BLaER1 (cell line): ENCODE measurements around the gene DEPDC5.

Source experiments
- H3K27ac ChIP-seq: shearing (Covaris generic); formaldehyde crosslinking; 2 replicates; pipeline ENCODE4 v1.8.1; 2022
- H3K27me3 ChIP-seq: shearing (Covaris generic); formaldehyde crosslinking; 2 replicates; pipeline ENCODE4 v1.8.1; 2022
- H3K36me3 ChIP-seq: shearing (Covaris generic); formaldehyde crosslinking; 2 replicates; pipeline ENCODE4 v1.8.1; 2022
- H3K4me1 ChIP-seq: shearing (Covaris generic); formaldehyde crosslinking; 2 replicates; pipeline ENCODE4 v1.8.1; 2022
- H3K4me2 ChIP-seq: shearing (Covaris generic); formaldehyde crosslinking; 2 replicates; pipeline ENCODE4 v1.8.1; 2022
- H3K4me3 ChIP-seq: shearing (Covaris generic); formaldehyde crosslinking; 2 replicates; pipeline ENCODE4 v1.8.1; 2022
- H3K9ac ChIP-seq: shearing (Covaris generic); formaldehyde crosslinking; 2 replicates; pipeline ENCODE4 v1.8.1; 2022
- H3K9me3 ChIP-seq: shearing (Covaris generic); formaldehyde crosslinking; 2 replicates; pipeline ENCODE4 v1.8.1; 2022
- H4K20me1 ChIP-seq: shearing (Covaris generic); formaldehyde crosslinking; 2 replicates; pipeline ENCODE4 v1.8.1; 2022
- Cebpa-rat ChIP-seq: shearing (Covaris generic); IDR thresholded peaks from 2 replicates; pipeline ENCODE4 v1.8.1; 2022

The DEPDC5 gene

GRCh38 chr22:31951194-31952093, 197.6 kb downstream of the DEPDC5 start:
- Histone ChIP-seq H3K36me3 (peaks cover 92% of the 10 kb centered on the region), H3K9ac (no peak overlapping the region), H3K4me1 (peaks cover 58% of the 10 kb centered on the region), H3K27me3 (no peaks in the 10 kb centered on the region), H3K9me3 (no peaks in the 10 kb centered on the region), H3K4me2 (peak overlapping the region; percentile 6; the same call in 1 of the 2 replicates), H4K20me1 (peaks cover 100% of the 10 kb centered on the region), H3K27ac (peak overlapping the region; percentile 8; the same call in 1 of the 2 replicates), H3K4me3 (no peak overlapping the region)
- no peak for TF ChIP-seq Cebpa-rat

DNA sequence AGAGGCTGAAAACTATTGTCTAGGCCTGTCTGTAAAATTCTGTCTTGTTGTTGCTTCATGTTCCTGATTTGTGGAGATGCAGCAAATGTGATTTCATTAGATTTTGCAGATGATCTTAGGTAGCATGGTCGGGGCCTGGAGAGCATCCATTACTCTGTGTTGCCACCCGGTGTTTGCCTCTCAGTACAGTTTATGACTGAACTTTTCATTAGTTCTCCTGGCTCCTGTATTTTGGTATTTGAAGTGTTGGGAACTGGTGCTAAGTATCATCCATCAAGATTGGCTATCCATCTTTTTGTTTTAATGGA, 198.2 kb downstream of the DEPDC5 start:
- Histone ChIP-seq H3K36me3 (peaks cover 97% of the 10 kb centered on the region), H4K20me1 (peaks cover 100% of the 10 kb centered on the region)

DNA sequence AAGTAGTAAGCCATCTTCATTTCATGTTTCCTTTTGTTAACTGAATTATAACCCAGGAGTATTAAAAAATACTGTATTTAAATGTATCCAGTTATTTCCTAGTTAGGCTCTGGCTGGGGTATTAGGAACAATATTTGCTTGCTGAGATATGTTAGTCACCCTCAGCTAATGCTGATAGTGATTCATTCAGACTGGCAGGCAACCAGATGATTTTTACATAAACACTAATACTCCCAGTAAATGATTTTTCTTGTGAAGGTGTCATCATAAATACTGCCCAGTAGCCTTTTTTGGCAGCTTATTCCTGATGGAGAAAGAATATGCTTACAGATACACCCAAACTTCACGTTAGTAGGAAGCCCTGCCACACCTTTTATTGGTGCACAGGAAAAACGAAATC, 198.7 kb downstream of the DEPDC5 start:
- Histone ChIP-seq H3K4me3 (no peak overlapping the region), H3K9ac (no peak overlapping the region), H3K36me3 (peaks cover 97% of the 10 kb centered on the region), H3K4me2 (no peak overlapping the region), H3K4me1 (peaks cover 48% of the 10 kb centered on the region), H3K9me3 (no peaks in the 10 kb centered on the region), H4K20me1 (peaks cover 100% of the 10 kb centered on the region), H3K27ac (no peak overlapping the region), H3K27me3 (no peaks in the 10 kb centered on the region)
- no peak for TF ChIP-seq Cebpa-rat

More for the DNA sequence above, 198.2 kb downstream of the DEPDC5 start:
- TF ChIP-seq Cebpa-rat, result no peak
- Histone ChIP-seq H3K27me3 (no peaks in the 10 kb centered on the region), H3K27ac (no peak overlapping the region), H3K4me3 (no peak overlapping the region), H3K9me3 (no peaks in the 10 kb centered on the region), H3K9ac (no peak overlapping the region), H3K4me1 (peaks cover 52% of the 10 kb centered on the region), H3K4me2 (no peak overlapping the region)

GRCh38 chr22:31953261-31953660, 199.4 kb downstream of the DEPDC5 start:
- Histone ChIP-seq H3K4me2 (no peak overlapping the region), H3K9me3 (no peaks in the 10 kb centered on the region), H3K9ac (no peak overlapping the region), H3K4me1 (peaks cover 47% of the 10 kb centered on the region), H3K27ac (no peak overlapping the region), H3K27me3 (no peaks in the 10 kb centered on the region), H3K4me3 (no peak overlapping the region), H4K20me1 (peaks cover 100% of the 10 kb centered on the region), H3K36me3 (peaks cover 97% of the 10 kb centered on the region)
- no peak for TF ChIP-seq Cebpa-rat

DNA sequence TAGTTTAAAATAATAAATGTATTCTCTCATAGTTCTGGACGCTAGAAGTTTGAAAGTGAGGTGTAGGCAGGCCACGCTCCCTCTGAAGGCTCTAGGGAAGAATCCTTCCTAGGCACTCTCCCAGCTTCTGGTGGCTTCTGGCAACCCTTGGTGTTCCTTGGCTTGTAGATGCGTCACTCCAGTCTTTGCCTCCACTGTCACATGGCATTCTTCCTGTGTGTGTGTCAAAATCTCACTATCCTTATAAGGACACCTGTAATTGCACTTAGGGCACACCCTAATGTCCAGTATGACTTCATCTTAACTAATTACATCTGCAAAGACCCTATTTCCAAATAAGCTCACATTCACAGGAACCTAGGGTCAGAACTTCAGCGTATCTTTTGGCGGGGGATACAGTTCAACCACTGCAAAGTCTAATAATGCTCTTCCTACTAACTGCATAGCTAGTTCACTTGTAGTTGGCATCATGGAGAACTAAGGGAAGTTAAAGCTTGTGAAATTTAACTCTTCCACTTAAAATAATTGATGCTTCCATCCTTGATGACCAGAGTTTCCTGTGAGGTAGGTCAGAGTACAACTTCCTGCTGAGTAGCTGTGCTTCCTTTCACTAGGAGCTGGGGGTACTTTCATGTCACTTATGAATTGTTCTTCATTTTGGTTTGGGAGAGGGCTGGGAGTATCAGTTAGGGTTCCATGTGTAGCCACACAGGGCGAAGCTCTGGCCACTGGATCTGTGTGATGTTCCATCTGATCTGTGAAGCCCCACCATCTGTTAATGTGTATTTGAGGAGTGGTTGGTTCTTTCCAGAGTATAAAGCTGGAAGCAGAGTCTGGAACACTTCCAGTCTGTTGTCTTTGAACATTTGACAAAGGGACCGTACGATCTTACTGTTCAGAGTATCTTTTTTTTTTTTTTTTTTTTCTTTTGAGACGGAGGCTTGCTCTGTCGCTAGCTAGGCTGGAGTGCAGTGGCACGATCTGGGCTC, 201.0 kb downstream of the DEPDC5 start:
- 0 out of 2 replicates have a peak overlapping the region, but pooled peaks have one; percentile 8 for H3K27ac ChIP-seq
- peaks cover 88% of the 10 kb centered on the region for H3K36me3 ChIP-seq
- peaks cover 52% of the 10 kb centered on the region for H3K4me1 ChIP-seq
- peaks cover 91% of the 10 kb centered on the region for H4K20me1 ChIP-seq
- H3K9ac ChIP-seq, result no peak overlapping the region
- H3K9me3 ChIP-seq, result no peaks in the 10 kb centered on the region
- no peak overlapping the region for H3K4me3 ChIP-seq
- H3K27me3 ChIP-seq, result no peaks in the 10 kb centered on the region
- no peak for TF ChIP-seq Cebpa-rat
- no peak overlapping the region for H3K4me2 ChIP-seq

GRCh38 chr22:31956360-31956759, 202.5 kb downstream of the DEPDC5 start:
- Histone ChIP-seq H3K27ac (no peak overlapping the region), H3K36me3 (peaks cover 73% of the 10 kb centered on the region), H3K4me2 (no peak overlapping the region), H3K4me3 (no peak overlapping the region), H3K4me1 (peaks cover 41% of the 10 kb centered on the region), H3K9me3 (no peaks in the 10 kb centered on the region), H4K20me1 (peaks cover 76% of the 10 kb centered on the region), H3K27me3 (no peaks in the 10 kb centered on the region), H3K9ac (no peak overlapping the region)
- no peak for TF ChIP-seq Cebpa-rat
